HG03025 (cell line): ENCODE measurements around the gene DPF3.

Experiments
- ATAC-seq: cut with Tn5 transposase; IDR thresholded peaks from one replicate; pipeline ENCODE4 v1.9.1; 2021; ENCODE audit warnings: mild to moderate bottlenecking, moderate library complexity; ENCODE audit not compliant: unreplicated experiment, low FRiP score

The DPF3 gene

GRCh38 chr14:72657214-72657921 is 236.5 kb downstream of the DPF3 start:
- ATAC-seq = no peak

- no peak for ATAC-seq
These were observed 240.9 kb downstream of the DPF3 start for GRCh38 chr14:72653026-72653425.

- no peak for ATAC-seq
These were observed 241.7 kb downstream of the DPF3 start for GRCh38 chr14:72652179-72652578.

- ATAC-seq = no peak
These were observed 242.2 kb downstream of the DPF3 start for GRCh38 chr14:72651714-72652113.

- ATAC-seq = no peak
These were observed 242.8 kb downstream of the DPF3 start for GRCh38 chr14:72651081-72651480.

GRCh38 chr14:72649603-72650227 is 244.2 kb downstream of the DPF3 start:
- no peak for ATAC-seq

- ATAC-seq = no peak
These were observed 246.1 kb downstream of the DPF3 start for GRCh38 chr14:72647782-72648181.

- ATAC-seq = no peak
These were observed 246.9 kb downstream of the DPF3 start for GRCh38 chr14:72646861-72647528.

- ATAC-seq = no peak
These were observed 248.2 kb downstream of the DPF3 start for GRCh38 chr14:72645706-72646105.

GRCh38 chr14:72644758-72645489 is 249.0 kb downstream of the DPF3 start:
- no peak for ATAC-seq

- ATAC-seq = no peak
These were observed 249.9 kb downstream of the DPF3 start for GRCh38 chr14:72644038-72644437.

GRCh38 chr14:72643317-72643801 is 250.5 kb downstream of the DPF3 start:
- ATAC-seq = no peak

GRCh38 chr14:72640911-72641485 is 252.9 kb downstream of the DPF3 start:
- ATAC-seq = no peak

GRCh38 chr14:72638021-72638420 is 255.9 kb downstream of the DPF3 start:
- no peak for ATAC-seq

- ATAC-seq = no peak
These were observed 257.0 kb downstream of the DPF3 start for GRCh38 chr14:72636871-72637270.

- no peak for ATAC-seq
These were observed 257.8 kb downstream of the DPF3 start for GRCh38 chr14:72636094-72636493.

- peak; percentile 55 for ATAC-seq
These were observed 258.9 kb downstream of the DPF3 start for GRCh38 chr14:72634691-72635616.

GRCh38 chr14:72633551-72633950 is 260.4 kb downstream of the DPF3 start:
- ATAC-seq = no peak

- no peak for ATAC-seq
These were observed 261.2 kb downstream of the DPF3 start for GRCh38 chr14:72632727-72633126.

- no peak for ATAC-seq
These were observed 262.5 kb downstream of the DPF3 start for GRCh38 chr14:72631401-72631800.
